Ecto neural progenitor cell (in vitro differentiated cells): ENCODE results near the gene ZNF561.
"Not testable (repeated sequence)": the region's sequence is repeated elsewhere in the genome, so short reads cannot be mapped to it uniquely, and the experiment has no call there.

ENCODE experiments used
- DNase-seq: peaks from one replicate; pipeline ENCODE4 v3.0.0-alpha.2; 2018; ENCODE audit warnings: low spot score

Gene ZNF561

DNA sequence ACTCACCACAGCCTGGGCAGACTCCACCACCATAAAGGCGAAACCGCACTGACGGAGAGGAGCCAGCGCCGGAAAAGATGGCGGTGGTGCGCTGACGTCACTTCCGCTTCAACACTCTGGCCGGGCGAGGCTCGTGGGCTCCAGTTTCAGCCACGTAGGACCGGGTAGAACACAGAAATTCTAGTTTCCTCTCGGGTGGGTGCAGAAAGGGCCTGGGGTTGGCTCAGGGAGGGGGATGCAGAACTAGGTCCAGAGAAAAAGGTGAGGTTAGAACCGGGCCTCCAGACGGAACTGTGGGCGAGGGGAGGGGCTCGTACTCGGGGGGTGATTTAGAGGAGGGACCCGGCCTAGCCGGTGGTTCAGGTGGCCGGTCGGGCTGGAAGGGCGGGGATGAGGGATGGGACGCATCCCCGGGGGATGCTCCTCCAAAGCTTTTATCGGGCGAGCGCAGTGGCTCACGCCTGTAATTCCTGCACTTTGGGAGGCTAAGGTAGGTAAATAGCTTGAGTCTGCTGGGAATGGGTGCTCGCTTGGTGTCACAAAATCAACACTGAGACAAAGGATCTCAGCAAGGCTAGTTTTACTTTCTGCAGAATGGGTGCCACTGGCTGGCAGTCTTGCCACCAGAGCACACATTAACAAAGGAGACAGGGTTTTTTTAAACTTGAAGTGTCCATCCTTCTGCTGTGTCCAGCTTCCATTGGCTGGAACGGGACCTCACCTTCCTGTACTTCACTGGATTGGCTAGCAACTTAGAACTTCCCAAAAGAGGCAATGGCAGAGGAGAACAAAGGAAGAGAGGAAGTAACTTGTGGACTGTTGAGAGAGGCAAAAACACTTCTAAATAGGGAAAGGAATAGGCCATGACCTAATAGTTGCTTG, at the start of gene ZNF561:
TSS of gene ZNF561 (minus strand) at position 77 of the 882 bp plus-strand sequence. CDS start 1,776 bp downstream, outside the sequence.
- DNase-seq, result peak; percentile 93

DNA sequence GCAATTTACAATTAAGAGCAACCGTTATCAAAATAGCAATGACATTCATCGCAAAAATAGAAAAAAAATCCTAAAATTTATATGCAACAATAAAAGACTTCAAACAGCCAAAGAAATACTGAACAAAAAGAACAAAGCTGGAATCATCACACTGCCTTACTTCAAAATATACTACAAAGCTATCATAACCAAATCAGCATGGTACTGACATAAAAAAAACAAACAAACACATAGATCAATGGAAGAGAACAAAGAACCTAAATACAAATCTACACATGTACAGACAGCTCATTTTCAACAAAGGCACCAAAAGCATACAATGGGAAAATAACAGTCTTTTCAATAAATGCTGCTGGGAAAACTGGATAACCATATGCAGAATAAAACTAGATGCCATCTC, 47.5 kb upstream of the ZNF561 start:
- DNase-seq, result no peak

DNA sequence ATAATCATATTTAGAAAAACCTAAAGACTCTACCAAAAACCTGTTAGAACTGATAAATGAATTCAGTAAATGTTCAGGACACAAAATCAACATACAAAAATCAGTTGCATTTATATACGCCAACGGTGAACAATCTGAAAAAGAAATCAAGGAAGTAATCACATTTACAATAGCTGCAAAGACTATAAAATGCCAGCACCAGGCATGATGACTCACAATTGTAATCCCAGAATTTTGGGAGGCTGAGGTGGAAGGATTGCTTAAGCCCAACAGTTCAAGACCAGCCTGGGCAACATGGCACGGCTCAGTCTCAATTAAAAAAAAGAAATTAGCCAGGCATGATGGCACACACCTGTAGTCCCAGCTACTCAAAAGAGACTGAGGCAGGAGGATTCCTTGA, 46.9 kb upstream of the ZNF561 start:
- DNase-seq, result no peak

DNA sequence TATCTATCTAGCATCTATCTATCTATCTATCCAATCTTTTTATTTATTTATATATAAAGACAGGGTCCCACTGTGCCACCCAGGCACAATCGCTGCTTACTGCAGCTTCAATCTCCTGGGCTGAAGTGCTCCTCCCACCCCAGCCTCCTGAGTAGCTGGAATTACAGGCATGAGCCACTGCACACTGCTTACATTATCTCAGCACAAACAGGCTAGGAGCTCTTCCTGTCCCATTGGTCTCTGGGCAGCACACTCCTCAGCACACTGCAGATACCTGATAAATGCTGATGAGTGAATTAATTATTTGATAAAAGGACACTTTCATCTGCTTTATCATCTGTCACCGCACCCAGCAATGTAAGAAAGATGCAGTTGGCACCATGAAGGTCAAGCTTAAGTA, 37.7 kb upstream of the ZNF561 start:
- DNase-seq, result no peak

DNA sequence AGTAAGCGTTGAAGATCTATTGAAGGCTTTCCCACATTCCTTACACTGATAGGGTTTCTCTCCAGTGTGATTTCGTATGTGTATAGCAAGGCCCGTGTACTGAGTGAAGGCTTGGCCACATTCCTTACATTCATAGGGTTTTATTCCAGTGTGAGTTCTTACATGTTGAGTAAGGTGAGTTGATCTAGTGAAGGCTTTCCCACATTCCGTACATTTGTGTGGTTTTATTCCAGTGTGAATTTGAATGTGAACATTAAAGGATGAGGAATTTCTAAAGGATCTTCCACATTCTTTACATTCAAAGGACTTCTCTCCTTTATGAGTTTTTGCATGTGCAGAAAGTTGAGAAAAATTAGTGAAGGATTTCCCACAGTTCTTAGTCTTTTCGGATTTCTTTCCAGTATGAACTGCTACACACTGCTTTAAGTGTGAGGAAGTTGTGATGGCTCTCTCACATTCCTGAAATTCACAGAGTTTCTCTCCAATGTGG, 32.1 kb upstream of the ZNF561 start:
- not testable (repeated sequence) for DNase-seq

DNA sequence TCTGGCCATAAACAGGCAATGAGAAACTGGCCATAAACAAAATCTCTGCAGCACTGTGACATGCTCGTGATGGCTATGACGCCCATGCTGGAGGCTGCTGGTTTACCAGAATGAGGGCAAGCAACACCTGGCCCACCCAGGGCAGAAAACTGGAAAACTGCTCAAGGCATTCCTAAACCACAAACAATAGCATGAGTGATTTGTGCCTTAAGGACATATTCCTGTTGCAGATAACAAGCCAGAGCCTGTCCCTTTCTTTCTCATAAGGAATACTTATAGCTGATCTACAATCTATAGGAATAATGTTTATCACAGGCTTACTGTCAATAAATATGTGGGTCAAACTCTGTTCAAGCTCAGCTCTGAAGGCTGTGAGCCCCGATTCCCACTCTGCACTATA, 30.4 kb upstream of the ZNF561 start:
- not testable (repeated sequence) for DNase-seq

DNA sequence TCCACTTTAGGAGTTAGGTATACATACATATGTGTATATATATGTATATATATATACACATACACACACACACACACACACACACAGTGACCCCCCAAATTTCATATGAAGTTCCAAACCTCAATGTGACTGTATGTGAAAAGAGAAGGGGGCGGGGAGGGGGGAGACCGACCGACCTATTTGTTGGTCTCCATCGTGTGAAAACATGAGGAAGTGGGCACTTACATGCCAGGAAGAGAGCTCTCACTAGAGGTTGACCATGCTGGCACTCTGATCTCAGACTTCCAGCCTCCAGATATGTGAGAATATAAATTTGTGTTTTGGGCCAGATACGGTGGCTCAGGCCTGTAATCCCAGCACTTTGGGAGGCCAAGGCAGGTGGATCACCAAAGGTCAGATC, 29.3 kb upstream of the ZNF561 start:
- DNase-seq, result no peak

DNA sequence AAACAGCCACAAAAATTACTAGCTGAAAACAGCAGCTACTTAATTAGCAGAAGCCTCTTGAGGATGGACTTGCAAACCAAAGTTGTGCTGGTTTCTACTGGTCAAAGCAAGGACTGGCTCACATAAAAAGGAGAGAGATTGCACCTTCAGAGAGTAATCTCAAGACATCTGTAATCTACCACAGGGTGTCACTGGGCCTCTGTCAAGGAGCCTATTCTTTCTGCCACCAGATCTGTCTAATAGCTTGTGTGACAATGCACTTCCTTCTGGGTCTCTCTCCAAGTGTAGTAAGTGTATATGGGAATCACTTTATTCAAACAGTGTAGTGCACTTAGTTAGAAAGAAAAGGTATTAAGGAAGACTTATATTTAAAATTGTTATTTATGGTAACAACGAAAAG, 24.4 kb upstream of the ZNF561 start:
- no peak for DNase-seq

DNA sequence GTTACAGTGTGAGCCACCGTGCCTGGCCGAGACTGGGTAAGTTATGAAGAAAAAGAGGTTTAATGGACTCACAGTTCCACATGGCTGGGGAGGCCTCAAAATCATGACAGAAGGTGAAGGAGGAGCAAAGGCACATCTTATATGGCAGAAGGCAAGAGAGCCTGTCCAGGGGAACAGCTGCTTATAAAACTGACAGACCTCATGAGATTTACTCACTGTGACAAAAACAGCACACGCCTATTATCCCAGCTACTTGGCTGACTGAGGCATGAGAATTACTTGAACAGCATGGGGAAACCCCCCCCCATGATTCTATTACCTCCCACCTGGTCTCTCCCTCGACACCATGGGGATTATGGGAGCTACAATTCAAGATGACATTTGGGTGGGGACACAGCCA, 23.4 kb upstream of the ZNF561 start:
- DNase-seq, result no peak

DNA sequence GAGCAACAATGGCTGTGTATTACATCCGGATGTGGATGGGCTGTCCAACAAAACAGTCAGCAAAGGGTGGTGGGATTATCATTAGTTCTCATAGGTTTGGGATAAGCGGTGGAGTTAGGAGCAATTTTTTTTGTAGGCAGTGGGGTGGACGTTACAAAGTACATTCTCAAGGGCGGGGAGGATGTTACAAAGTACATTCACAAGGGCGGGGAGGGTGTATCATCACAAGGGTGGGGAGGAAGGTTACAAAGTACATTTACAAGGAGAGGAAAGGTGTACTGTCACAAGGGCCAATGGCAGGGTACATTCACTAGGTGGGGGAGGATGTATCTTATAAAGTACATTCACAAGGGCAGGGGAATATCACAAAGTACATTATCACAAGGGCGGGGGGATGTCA, 20.8 kb upstream of the ZNF561 start:
- no peak for DNase-seq

DNA sequence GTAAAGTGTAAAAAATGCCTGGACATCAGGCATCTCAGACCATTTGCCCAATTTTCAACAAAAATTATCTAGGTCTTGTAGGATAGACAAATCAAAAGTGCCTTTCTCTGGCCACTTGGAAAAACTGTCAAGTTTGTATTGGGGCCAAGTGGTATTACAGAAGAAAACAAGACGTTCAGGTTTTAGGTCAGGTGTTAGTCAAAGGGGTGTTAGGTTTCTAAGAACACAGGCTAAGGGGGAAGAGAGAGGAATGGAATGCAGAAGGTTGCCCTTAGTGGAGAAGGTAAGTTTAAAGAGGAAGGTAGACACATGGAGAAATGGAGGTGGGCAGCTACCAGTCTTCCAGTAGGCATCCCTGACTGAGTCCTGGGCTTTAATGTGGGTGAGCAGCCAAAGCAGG, 19.9 kb upstream of the ZNF561 start:
- DNase-seq, result no peak

DNA sequence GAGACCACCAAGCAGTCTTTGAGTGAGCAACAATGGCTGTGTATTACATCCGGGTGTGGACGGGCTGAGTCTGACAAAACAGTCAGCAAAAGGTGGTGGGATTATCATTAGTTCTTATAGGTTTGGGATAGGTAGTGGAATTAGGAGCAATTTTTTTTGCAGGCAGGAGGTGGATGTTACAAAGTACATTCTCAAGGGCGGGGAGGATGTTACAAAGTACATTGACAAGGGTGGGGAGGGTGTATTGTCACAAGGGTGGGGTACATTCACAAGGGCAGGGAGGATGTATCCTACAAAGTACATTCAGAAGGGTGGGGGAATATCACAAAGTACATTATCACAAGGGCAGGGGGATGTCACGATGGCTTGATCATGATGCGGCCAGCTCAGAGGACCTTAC, 15.0 kb upstream of the ZNF561 start:
- DNase-seq, result no peak

DNA sequence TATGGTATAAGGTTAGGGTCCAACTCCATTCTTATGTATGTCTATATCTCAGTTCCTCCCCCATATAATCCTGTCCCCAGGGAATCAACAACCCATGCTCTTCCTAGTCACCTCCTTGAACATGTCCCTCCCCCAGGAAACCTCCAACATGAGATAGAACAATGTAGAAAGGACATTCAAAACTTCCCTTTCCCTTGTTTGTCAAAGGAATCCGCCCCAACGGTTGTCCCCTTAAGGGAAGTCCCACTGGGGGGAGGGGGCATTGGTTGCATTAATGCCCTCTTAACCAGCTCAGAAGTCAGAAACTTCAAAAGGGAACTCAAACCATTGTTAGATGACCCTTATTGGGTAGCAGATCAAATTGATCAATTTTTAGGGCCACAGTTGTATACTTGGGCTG, 6.8 kb upstream of the ZNF561 start:
- DNase-seq, result no peak

DNA sequence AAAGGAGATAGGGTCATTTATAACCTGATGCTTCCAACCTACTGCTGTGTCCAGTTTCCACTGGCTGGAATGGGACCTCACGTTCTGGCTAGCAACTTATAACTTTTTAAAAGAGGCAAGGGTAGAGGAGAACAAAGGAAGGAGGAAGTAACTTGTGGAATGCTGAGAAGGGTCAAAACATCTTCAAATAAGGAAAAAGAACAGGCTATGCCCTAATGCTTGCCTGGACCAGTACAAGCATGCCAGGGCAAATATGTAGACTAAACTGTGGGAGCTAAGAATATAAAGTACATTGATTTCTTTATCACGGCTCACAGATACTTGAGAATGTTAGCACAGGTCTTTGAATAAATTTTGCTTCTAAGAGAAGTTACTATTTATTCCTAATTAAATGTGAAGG, 1.5 kb upstream of the ZNF561 start:
- DNase-seq, result no peak

DNA sequence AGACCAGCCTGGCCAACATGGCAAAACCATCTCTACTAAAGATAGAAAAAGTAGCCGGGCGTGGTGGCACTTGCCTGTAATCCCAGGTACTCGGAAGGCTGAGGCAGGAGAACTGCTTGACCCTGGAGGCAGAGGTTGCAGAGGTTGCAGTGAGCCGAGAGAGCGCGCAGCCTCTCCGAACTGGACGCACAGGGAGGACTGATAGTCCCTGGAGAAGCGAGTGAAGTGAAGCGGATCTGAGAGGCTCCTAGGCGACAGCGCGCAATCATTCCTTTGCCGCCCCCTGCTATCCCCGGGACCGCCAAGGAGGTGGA, 233 bp downstream of the ZNF561 start:
- DNase-seq, result no peak

DNA sequence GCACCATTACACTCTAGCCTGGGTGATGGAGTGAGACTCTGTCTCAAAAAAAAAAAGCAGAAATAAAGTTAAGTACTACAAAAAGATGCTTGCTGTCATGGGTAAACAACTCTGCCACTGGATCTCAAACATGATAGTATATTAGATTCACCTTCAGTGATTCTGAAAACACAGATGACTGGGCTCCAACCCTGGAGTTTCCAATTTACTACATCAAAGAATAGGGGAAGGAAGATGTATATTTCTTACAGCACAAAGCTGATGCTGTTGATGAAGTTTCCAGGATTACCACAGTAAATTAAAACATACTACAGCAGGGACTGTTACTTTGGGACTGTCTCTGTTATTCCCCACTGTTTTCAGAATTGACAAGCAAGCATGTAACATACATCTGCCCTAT, 5.2 kb downstream of the ZNF561 start:
- DNase-seq, result no peak

DNA sequence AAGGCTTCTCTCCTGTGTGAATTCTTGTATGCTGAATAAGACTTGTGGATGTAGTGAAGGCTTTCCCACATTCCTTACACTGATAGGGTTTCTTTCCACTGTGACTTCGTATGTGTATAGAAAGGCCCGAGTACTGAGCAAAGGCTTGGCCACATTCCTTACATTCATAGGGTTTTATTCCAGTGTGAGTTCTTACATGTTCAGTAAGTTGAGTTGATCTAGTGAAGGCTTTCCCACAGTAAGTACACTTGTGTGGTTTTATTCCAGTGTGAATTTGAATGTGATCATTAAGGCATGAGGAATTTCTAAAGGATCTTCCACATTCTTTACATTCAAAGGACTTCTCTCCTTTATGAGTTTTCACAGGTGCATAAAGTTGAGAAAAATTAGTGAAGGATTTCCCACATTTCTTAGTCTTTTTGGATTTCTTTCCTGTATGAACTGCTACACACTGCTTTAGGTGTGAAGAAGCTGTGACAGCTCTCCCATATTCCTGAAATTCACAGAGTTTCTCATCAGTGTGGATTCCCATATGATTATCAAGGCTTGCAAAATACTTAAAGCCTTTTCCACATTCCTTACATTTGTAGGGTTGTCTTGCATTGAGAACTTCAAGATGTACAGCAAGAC, 10.4 kb downstream of the ZNF561 start:
- no peak for DNase-seq

DNA sequence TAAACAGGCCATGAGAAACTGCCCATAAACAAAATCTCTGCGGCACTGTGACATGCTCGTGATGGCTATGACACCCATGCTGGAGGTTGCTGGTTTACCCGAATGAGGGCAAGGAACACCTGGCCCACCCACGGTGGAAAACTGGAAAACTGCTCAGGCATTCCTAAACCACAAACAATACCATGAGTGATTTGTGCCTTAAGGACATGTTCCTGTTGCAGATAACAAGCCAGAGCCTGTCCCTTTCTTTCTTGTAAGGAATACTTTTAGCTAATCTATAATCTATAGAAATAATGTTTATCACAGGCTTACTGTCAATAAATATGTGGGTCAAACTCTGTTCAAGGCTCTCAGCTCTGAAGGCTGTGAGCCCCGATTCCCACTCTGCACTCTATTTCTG, 12.1 kb downstream of the ZNF561 start:
- DNase-seq, result no peak

DNA sequence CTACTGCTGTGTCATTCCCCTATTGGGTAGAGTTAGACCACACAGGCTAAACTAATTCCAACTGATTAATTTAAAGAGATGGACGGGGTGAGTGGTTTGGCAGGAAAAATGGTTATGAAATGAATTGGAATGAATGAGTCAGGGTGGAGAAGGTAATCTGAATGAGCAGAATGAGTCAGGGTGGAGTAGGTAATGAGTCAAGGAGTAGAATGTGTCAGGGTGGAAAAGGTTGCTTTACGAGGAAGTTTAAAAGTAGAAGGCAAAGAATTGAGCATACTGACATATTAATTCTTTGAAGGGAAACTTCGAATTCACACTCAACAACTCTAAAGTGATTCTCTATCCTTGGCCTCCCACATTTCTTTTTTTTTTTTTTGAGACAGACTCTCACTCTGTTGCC, 24.0 kb downstream of the ZNF561 start:
- DNase-seq, result no peak

DNA sequence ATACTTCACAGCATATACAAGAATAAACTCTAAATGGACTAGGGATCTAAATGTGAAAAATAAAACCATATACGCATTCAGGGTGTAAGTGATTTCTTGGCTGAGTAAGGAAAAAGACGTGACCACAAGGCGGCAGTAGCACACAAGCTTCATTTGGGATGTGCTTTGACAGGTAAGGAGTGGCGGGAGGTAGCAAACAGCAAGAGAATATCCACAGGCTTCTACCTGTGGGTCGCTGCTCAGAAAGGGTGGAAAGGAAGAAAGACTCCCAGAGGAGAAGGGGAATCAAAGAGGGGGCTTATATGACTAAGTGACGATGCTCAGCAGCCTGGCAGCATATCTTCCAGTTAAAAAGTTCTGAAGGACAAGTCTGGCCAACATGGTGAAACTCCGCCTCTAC, 34.3 kb downstream of the ZNF561 start:
- DNase-seq, result peak; percentile 68

DNA sequence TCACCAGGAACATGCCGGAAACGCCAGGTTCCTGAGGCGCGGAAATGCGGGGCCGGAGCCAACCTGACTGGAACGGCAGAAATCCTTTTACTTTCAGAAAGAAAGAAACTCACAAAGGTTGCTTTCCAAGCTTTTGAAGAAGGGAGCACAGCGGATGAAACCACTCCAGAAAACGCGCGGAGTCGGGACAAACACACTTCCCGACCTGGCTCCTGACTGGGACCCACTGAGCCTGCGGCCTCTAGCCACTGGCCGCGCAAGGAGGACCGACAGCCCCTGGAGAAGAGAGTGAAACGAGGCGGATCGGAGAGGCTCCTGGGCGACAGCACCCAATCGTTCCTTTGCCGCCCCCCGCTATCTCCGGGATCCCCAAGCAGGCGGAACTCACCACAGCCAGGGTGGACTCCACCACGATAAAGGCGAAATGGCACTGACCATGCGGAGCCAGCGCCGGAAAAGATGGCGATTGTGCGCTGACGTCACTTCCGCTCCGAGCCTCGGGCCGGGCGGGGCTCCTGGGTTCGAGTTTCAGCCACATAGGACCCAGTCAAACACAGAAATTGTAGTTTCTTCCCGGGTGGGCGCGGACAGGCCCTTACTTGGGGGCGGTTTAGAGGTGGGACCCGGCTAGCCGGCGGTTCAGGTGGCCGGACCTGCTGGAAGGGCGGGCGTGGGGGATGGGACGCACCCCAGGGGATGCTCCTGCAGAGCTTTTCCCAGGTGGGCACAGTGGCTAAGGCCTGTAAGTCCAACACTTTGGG, 36.8 kb downstream of the ZNF561 start, which contains the start of gene ZNF121:
TSS of gene ZNF121 (minus strand) at position 432 of the 761 bp plus-strand sequence. CDS start 16,407 bp downstream, outside the sequence.
- DNase-seq, result peak; percentile 90

DNA sequence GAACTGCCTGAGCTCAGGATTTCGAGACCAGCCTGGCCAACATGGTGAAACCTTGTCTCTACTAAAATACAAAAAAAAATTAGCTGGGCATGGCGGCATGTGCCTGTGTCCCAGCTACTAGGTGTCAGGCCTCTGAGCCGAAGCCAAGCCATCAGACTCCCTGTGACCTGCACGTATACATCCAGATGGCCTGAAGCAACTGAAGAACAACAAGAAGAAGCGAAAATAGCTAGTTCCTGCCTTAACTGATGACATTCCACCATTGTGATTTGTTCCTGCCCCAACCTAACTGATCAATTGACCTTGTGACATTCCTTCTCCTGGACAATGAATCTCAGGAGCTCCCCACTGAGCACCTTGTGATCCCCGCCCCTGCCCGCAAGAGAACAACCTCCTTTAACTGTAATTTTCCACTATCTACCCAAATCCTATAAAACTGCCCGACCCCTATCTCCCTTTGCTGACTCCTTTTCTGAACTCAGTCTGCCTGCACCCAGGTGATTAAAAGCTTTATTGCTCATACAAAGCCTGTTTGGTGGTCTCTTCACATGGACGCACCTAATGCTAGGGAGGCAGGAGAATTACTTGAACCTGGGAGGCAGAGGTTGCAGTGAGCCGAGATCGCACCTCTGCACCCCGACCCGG, 38.8 kb downstream of the ZNF561 start:
- DNase-seq, result not testable (repeated sequence)
